Astrocyte (in vitro differentiated cells and primary cell): ENCODE measurements around the gene KIAA1549. TPM values are rescaled to one million over a fixed set of nuclear protein-coding genes. Genes with fewer than 3 reads are reported as not detected.

Source experiments
- DNase-seq: peaks from one replicate; pipeline ENCODE4 v3.0.0-alpha.2; 2010; ENCODE audit warnings: low read depth
- FAIRE-seq: peaks from 2 replicates; lab custom pipeline; 2011; peaks lifted over from hg19 to GRCh38; lab: Jason Lieb, UNC
- H2AFZ ChIP-seq: 2 replicates; pipeline ENCODE4 v1.6.0; 2012; ENCODE audit warnings: low read depth, low read length, inconsistent platforms
- H3K27ac ChIP-seq: 2 replicates; pipeline ENCODE4 v1.5.1; 2011; ENCODE audit warnings: low read depth, low read length, inconsistent platforms
- H3K27me3 ChIP-seq: 2 replicates; pipeline ENCODE4 v1.6.0; 2011; ENCODE audit warnings: low read length, inconsistent platforms; ENCODE audit not compliant: insufficient read depth
- H3K36me3 ChIP-seq: 2 replicates; pipeline ENCODE4 v1.5.1; 2011; ENCODE audit warnings: low read length, inconsistent platforms; ENCODE audit not compliant: insufficient read depth
- H3K4me1 ChIP-seq: 2 replicates; pipeline ENCODE4 v1.5.1; 2011; ENCODE audit warnings: low read length, inconsistent platforms; ENCODE audit not compliant: insufficient read depth
- H3K4me2 ChIP-seq: 2 replicates; pipeline ENCODE4 v1.6.0; 2012; ENCODE audit warnings: low read length, inconsistent platforms
- H3K4me3 ChIP-seq: 2 replicates; pipeline ENCODE4 v1.5.1; 2011; ENCODE audit warnings: low read depth, mild to moderate bottlenecking, low read length, inconsistent platforms; ENCODE audit not compliant: insufficient read depth
- H3K79me2 ChIP-seq: 2 replicates; pipeline ENCODE4 v1.6.0; 2012; ENCODE audit warnings: mild to moderate bottlenecking, low read length, inconsistent platforms; ENCODE audit not compliant: insufficient read depth
- H3K9ac ChIP-seq: 2 replicates; pipeline ENCODE4 v1.6.0; 2012; ENCODE audit warnings: mild to moderate bottlenecking, low read length, inconsistent platforms
- H3K9me3 ChIP-seq: 2 replicates; pipeline ENCODE4 v1.5.1; 2012; ENCODE audit warnings: low read depth, mild to moderate bottlenecking, low read length, inconsistent platforms; ENCODE audit not compliant: insufficient read depth
- H4K20me1 ChIP-seq: 2 replicates; pipeline ENCODE4 v1.6.0; 2012; ENCODE audit warnings: low read length, inconsistent platforms; ENCODE audit not compliant: insufficient read depth
- H3K27ac Mint-ChIP-seq: one replicate; pipeline ENCODE4 v1.8.0; 2021; ENCODE audit warnings: mild to moderate bottlenecking, mixed read lengths; ENCODE audit not compliant: unreplicated experiment
- H3K27me3 Mint-ChIP-seq: one replicate; pipeline ENCODE4 v1.8.0; 2021; ENCODE audit warnings: low read depth, mixed read lengths; ENCODE audit not compliant: unreplicated experiment
- H3K36me3 Mint-ChIP-seq: one replicate; pipeline ENCODE4 v1.8.0; 2021; ENCODE audit warnings: low read depth, mixed read lengths; ENCODE audit not compliant: unreplicated experiment
- H3K4me1 Mint-ChIP-seq: one replicate; pipeline ENCODE4 v1.8.0; 2021; ENCODE audit warnings: low read depth, mixed read lengths; ENCODE audit not compliant: unreplicated experiment
- H3K4me3 Mint-ChIP-seq: one replicate; pipeline ENCODE4 v1.8.0; 2021; ENCODE audit warnings: mild to moderate bottlenecking, moderate library complexity, mixed read lengths; ENCODE audit not compliant: unreplicated experiment
- H3K9me3 Mint-ChIP-seq: one replicate; pipeline ENCODE4 v1.8.0; 2021; ENCODE audit warnings: mild to moderate bottlenecking, mixed read lengths; ENCODE audit not compliant: unreplicated experiment
- CTCF ChIP-seq: IDR thresholded peaks from 2 replicates; pipeline ENCODE4 v1.5.1; 2011; ENCODE audit warnings: low read depth, mild to moderate bottlenecking, inconsistent platforms, low read length, moderate library complexity; ENCODE audit not compliant: insufficient read depth
- EZH2 ChIP-seq: IDR thresholded peaks from 2 replicates; pipeline ENCODE4 v1.6.1; 2012; ENCODE audit warnings: mild to moderate bottlenecking, low read length, inconsistent platforms; ENCODE audit not compliant: insufficient read depth
- total RNA-seq: library from RNA; stranded (reverse); gene quantifications from 2 replicates; pipeline ENCODE4 v1.2.1, GENCODE V29; 2021

KIAA1549 gene
- total RNA-seq, 1 donor from 2014 or later = 10.3 TPM

- FAIRE-seq = no peak
Measured at GRCh38 chr7:138974675-138975292, 6.4 kb downstream of the KIAA1549 start.

GRCh38 chr7:138974103-138974502, 7.1 kb downstream of the KIAA1549 start:
- Mint-ChIP-seq H3K27me3 (no peaks in the 10 kb centered on the region), H3K27ac (no peak overlapping the region), H3K4me3 (no peak overlapping the region), H3K9me3 (no peaks in the 10 kb centered on the region), H3K36me3 (no peaks in the 10 kb centered on the region), H3K4me1 (peaks cover 9% of the 10 kb centered on the region)
- no peak overlapping the region for H2AFZ ChIP-seq
- H3K4me1 ChIP-seq = no peaks in the 10 kb centered on the region
- DNase-seq (no peak), FAIRE-seq (no peak)
- peaks cover 46% of the 10 kb centered on the region for H3K79me2 ChIP-seq
- H4K20me1 ChIP-seq = peaks cover 50% of the 10 kb centered on the region
- H3K4me2 ChIP-seq = no peak overlapping the region
- no peak overlapping the region for H3K9ac ChIP-seq
- no peak overlapping the region for H3K27ac ChIP-seq
- TF ChIP-seq EZH2 (no peak), CTCF (no peak)
- no peaks in the 10 kb centered on the region for H3K9me3 ChIP-seq
- no peak overlapping the region for H3K4me3 ChIP-seq
- no peaks in the 10 kb centered on the region for H3K36me3 ChIP-seq
- no peaks in the 10 kb centered on the region for H3K27me3 ChIP-seq

More at GRCh38 chr7:138974675-138975292, 6.4 kb downstream of the KIAA1549 start:
- H3K4me1 ChIP-seq = peaks cover 2% of the 10 kb centered on the region
- H3K27ac ChIP-seq = no peak overlapping the region
- Mint-ChIP-seq H3K27me3 (no peaks in the 10 kb centered on the region), H3K4me1 (peaks cover 13% of the 10 kb centered on the region), H3K9me3 (no peaks in the 10 kb centered on the region), H3K27ac (no peak overlapping the region), H3K4me3 (no peak overlapping the region), H3K36me3 (peaks cover 3% of the 10 kb centered on the region)
- peaks cover 52% of the 10 kb centered on the region for H3K79me2 ChIP-seq
- H3K36me3 ChIP-seq = no peaks in the 10 kb centered on the region
- H3K27me3 ChIP-seq = no peaks in the 10 kb centered on the region
- no peak overlapping the region for H3K9ac ChIP-seq
- H3K4me2 ChIP-seq = no peak overlapping the region
- no peaks in the 10 kb centered on the region for H3K9me3 ChIP-seq
- H4K20me1 ChIP-seq = peaks cover 57% of the 10 kb centered on the region
- DNase-seq = no peak
- TF ChIP-seq CTCF = no peak
- no peak overlapping the region for H3K4me3 ChIP-seq
- no peak overlapping the region for H2AFZ ChIP-seq

GRCh38 chr7:138970952-138971351, 10.2 kb downstream of the KIAA1549 start:
- no peak overlapping the region for H3K27ac Mint-ChIP-seq

More at GRCh38 chr7:138970952-138971351, 10.2 kb downstream of the KIAA1549 start:
- Mint-ChIP-seq H3K27me3 (no peaks in the 10 kb centered on the region), H3K36me3 (no peaks in the 10 kb centered on the region), H3K9me3 (no peaks in the 10 kb centered on the region), H3K4me3 (no peak overlapping the region), H3K4me1 (peaks cover 19% of the 10 kb centered on the region)
- TF ChIP-seq CTCF (no peak), EZH2 (no peak)
- Histone ChIP-seq H3K79me2 (peaks cover 30% of the 10 kb centered on the region), H3K36me3 (no peaks in the 10 kb centered on the region), H3K27me3 (no peaks in the 10 kb centered on the region), H3K9ac (no peak overlapping the region), H3K4me2 (no peak overlapping the region), H3K9me3 (no peaks in the 10 kb centered on the region), H3K4me3 (no peak overlapping the region), H4K20me1 (peaks cover 36% of the 10 kb centered on the region), H2AFZ (no peak overlapping the region), H3K27ac (no peak overlapping the region), H3K4me1 (no peaks in the 10 kb centered on the region)
- no peak for DNase-seq
- no peak for FAIRE-seq
